ENCODE results near the gene ZNHIT1.

The ZNHIT1 gene

GRCh38 chr7:101217388-101218235, at the start of gene ZNHIT1, which contains the start of gene PLOD3:
Gene ZNHIT1 (plus strand): TSS chr7:101218165. CDS start chr7:101218196, 31 bp downstream.
Gene PLOD3 (minus strand): TSS chr7:101217581. CDS start chr7:101217274, 307 bp downstream.
- DNase-seq = peak; percentile 98

- no peak for DNase-seq
Measured at GRCh38 chr7:101168412-101169049, 49.4 kb upstream of the ZNHIT1 start.

GRCh38 chr7:101169110-101169837, 48.7 kb upstream of the ZNHIT1 start:
- DNase-seq = no peak

GRCh38 chr7:101169838-101170551, 48.0 kb upstream of the ZNHIT1 start:
- peak; percentile 54 for DNase-seq

- DNase-seq = no peak
Measured at GRCh38 chr7:101170617-101171441, 47.1 kb upstream of the ZNHIT1 start.

GRCh38 chr7:101171442-101171837, 46.5 kb upstream of the ZNHIT1 start:
- no peak for DNase-seq

- DNase-seq = no peak
Measured at GRCh38 chr7:101172005-101172853, 45.7 kb upstream of the ZNHIT1 start.

- DNase-seq = peak; percentile 87
Measured at GRCh38 chr7:101172854-101173751, 44.9 kb upstream of the ZNHIT1 start.

GRCh38 chr7:101173752-101174244, 44.2 kb upstream of the ZNHIT1 start:
- DNase-seq = peak; percentile 66

GRCh38 chr7:101174322-101174854, 43.6 kb upstream of the ZNHIT1 start:
- no peak for DNase-seq

GRCh38 chr7:101175664-101176063, 42.3 kb upstream of the ZNHIT1 start:
- no peak for DNase-seq

- no peak for DNase-seq
Measured at GRCh38 chr7:101177644-101178043, 40.3 kb upstream of the ZNHIT1 start.

GRCh38 chr7:101179117-101179516, 38.8 kb upstream of the ZNHIT1 start:
- no peak for DNase-seq

GRCh38 chr7:101179713-101180112, 38.3 kb upstream of the ZNHIT1 start:
- no peak for DNase-seq

GRCh38 chr7:101180130-101180755, 37.7 kb upstream of the ZNHIT1 start, which contains the start of gene NAT16:
Gene NAT16 (minus strand): TSS chr7:101180293. CDS start chr7:101174807, 5,486 bp downstream.
- DNase-seq = no peak

GRCh38 chr7:101185258-101185839, 32.6 kb upstream of the ZNHIT1 start:
- peak; percentile 73 for DNase-seq

- no peak for DNase-seq
Measured at GRCh38 chr7:101186194-101186593, 31.8 kb upstream of the ZNHIT1 start.

- no peak for DNase-seq
Measured at GRCh38 chr7:101186844-101187428, 31.0 kb upstream of the ZNHIT1 start.

Measured in EL (cell line).